Bronchial epithelial cell (primary cell): ENCODE measurements around the gene CARS1. TPM values are rescaled to one million over a fixed set of nuclear protein-coding genes. Genes with fewer than 3 reads are reported as not detected.
A peak's percentile ranks its signal among the peaks of the same experiment; 100 is the strongest.

Source experiments
- DNase-seq: peaks from one replicate; pipeline ENCODE4 v3.0.0-alpha.2; 2010; ENCODE audit warnings: low read depth
- FAIRE-seq: peaks from 2 replicates; lab custom pipeline; 2011; peaks lifted over from hg19 to GRCh38; lab: Jason Lieb, UNC
- H3K27me3 ChIP-seq: 2 replicates; pipeline ENCODE4 v1.5.1; 2011; ENCODE audit warnings: low read length; ENCODE audit not compliant: control insufficient read depth, insufficient read depth
- H3K36me3 ChIP-seq: 2 replicates; pipeline ENCODE4 v1.5.1; 2011; ENCODE audit warnings: low read length; ENCODE audit not compliant: control insufficient read depth, insufficient read depth
- H3K4me3 ChIP-seq: 2 replicates; pipeline ENCODE4 v1.5.1; 2011; ENCODE audit warnings: mild to moderate bottlenecking, low read depth, low read length, control low read depth
- total RNA-seq: library from RNA; depleted of rRNA; stranded (reverse); fragments of >200 nt; gene quantifications from 2 replicates; pipeline ENCODE4 v1.2.1, GENCODE V29; 2014
- TF ChIP-seq, protein P1 (sequence below): IDR thresholded peaks from 2 replicates; pipeline ENCODE4 v1.5.1; 2011; ENCODE audit warnings: mild to moderate bottlenecking, moderate library complexity, low read length, control low read depth, inconsistent platforms; ENCODE audit not compliant: insufficient read depth, severe bottlenecking

CARS1 gene
- total RNA-seq, 1 donor from 2014 or later, result 113 TPM

DNA sequence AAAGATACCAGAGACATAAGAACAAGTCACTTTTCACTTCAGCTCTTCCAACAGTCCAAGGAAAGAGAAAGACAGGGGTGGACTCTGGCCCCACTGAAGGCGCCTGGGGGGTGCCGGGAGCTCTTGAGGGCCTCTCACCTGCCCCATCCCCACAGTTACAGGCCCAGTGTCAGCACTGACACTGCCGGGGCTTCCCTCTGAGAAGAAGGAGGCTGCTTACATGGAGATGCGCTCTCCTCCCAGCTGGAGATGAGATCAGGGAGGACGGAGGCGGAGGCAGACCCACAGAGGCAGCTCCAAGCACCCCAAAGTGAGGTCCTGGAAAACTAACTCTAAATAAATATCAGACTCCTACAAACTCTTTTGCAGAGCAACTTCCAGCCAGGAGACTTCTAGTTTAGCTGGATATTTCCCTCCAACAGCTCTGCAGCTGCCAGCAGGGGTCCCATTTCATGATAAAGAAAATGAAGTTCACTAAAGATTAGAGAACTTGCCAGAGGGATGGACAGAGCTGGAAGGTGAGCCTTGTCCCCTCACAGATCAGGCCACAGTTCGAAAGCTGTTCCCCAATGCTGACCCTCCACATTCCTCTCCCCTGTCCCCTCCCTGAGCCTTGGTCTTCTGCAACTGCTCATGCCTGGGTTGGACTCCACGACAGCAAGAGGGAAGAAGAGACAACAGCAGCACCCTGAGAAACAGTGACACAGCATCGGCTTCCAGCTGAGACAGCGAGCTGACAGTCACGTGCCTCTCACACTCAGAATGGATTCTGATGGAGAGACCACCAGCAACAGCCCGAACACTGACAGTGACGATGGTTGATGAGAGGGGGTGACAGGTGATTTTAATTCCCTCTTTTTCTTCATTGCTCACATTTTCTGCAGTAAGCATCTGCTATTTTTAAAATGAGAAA, 5.8 kb downstream of the CARS1 start:
- H3K4me3 ChIP-seq, result no peak overlapping the region
- no peaks in the 10 kb centered on the region for H3K27me3 ChIP-seq
- no peak for DNase-seq
- FAIRE-seq, result no peak
- H3K36me3 ChIP-seq, result peaks cover 40% of the 10 kb centered on the region
- TF ChIP-seq, protein P1, sequence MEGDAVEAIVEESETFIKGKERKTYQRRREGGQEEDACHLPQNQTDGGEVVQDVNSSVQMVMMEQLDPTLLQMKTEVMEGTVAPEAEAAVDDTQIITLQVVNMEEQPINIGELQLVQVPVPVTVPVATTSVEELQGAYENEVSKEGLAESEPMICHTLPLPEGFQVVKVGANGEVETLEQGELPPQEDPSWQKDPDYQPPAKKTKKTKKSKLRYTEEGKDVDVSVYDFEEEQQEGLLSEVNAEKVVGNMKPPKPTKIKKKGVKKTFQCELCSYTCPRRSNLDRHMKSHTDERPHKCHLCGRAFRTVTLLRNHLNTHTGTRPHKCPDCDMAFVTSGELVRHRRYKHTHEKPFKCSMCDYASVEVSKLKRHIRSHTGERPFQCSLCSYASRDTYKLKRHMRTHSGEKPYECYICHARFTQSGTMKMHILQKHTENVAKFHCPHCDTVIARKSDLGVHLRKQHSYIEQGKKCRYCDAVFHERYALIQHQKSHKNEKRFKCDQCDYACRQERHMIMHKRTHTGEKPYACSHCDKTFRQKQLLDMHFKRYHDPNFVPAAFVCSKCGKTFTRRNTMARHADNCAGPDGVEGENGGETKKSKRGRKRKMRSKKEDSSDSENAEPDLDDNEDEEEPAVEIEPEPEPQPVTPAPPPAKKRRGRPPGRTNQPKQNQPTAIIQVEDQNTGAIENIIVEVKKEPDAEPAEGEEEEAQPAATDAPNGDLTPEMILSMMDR, result no peak

DNA sequence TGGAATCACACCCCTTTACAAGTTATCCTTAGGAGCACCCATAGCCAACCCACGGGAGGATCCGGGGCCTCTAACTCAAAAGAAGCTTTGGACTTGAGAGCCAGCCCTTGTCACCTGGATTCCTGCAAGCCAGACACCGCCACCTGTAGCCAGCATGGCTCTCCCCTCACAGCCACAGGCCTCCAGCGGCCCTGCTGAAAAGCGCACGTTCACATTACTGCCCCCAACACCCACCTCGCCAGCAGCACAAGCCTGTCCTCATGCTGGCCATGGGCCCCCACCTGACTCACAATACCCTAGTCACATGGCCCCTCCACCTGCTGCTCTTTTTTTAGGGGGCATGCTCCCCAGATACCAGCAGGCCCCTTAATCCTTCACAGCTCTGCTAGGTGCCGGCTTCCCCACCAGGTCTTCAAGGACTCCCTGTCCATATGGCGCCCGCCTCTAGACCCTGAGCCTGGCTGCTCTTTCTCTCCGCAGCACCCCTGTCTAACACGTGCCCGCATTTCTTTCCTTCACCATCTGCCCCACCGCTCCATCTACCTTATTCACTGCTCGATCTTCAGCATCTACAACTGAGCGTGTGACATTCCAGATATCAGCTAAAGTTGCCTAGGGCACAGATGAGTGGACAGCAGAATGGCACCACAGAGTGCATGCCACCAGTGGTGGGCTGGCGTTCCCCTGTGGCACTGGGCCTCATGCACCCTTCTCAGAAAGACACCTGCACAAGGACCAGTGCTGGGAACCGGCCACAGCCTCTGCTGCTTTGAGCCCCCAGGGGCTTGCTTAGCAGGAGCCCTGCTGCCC, 6.6 kb downstream of the CARS1 start:
- FAIRE-seq (no peak), DNase-seq (no peak)
- no peak overlapping the region for H3K4me3 ChIP-seq
- TF ChIP-seq, protein P1, result no peak
- H3K36me3 ChIP-seq, result peaks cover 43% of the 10 kb centered on the region
- no peaks in the 10 kb centered on the region for H3K27me3 ChIP-seq

DNA sequence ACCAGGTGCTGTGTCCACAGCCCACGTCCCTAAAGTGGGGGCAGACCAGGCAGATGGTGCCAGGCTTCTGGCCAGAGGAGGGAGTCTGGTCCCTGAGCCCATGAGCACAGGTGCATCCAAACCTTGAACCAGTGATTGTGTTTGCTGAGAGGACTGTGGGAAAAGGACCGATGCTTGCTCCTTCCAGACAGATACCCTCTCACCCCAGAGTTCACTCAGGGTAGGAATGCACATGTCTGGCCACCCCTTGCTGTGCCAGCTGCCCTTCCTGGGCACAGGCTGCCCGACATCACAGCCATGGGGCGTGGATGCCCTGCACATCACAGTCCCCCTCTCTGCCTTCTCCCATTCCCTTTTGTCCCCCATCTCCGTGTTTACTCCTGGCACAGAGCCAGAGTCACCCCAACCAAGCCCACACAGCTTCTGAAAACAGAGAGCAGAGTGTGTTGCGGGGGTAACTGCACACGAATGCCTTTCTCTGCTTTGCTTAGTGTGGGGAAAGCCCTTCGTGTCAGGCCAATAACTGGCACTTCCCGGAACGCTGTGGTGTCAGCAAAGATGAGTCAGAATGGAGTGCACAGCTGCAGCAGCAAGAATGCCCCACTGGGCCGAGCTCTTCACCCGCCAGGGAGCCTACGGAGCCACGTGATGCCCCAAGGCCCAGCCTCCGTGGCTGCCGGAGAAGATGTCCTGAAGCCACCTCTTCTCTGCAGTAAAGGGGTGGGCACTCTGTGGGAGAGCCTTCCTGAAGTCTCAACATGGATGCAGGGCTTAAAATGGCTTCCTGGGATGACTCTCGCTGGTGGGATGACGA, 7.6 kb downstream of the CARS1 start:
- Histone ChIP-seq H3K27me3 (no peaks in the 10 kb centered on the region), H3K4me3 (no peak overlapping the region), H3K36me3 (peaks cover 43% of the 10 kb centered on the region)
- TF ChIP-seq, protein P1, result peak; percentile 48
- FAIRE-seq, result peak; percentile 94
- DNase-seq, result peak; percentile 82

- DNase-seq (no peak), FAIRE-seq (no peak)
- Histone ChIP-seq H3K36me3 (peaks cover 49% of the 10 kb centered on the region), H3K27me3 (no peaks in the 10 kb centered on the region), H3K4me3 (no peak overlapping the region)
- TF ChIP-seq, protein P1, result no peak
Measured at GRCh38 chr11:3047637-3048036, 9.6 kb downstream of the CARS1 start.

DNA sequence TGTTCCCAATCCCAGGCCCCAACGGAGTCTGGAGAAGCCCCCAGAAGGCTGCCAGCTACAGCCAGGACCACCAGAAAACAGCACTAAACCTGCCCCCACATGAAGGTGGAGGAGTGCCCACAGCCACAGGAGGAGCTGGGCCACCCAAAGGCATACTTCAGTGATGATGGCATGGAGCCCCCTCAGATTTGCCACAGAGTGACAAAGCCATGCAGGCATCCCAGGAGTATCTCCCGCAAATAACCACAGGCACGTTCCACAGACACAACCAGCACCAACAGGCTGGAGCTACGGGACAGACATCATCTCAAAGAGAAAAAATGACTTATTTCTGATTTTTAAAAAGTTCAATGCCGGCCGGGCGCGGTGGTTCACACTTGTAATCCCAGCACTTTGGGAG, 10.6 kb downstream of the CARS1 start:
- FAIRE-seq, result no peak
- DNase-seq, result no peak
- Histone ChIP-seq H3K27me3 (no peaks in the 10 kb centered on the region), H3K4me3 (no peak overlapping the region), H3K36me3 (peaks cover 50% of the 10 kb centered on the region)
- TF ChIP-seq, protein P1, result no peak
